Mononuclear cell (primary cell): ENCODE data around the gene MAP1B. TPM values are rescaled to one million over a fixed set of nuclear protein-coding genes. Genes with fewer than 3 reads are reported as not detected.

Source experiments
- H3K27me3 ChIP-seq: 2 replicates; pipeline ENCODE4 v1.6.0; 2011; ENCODE audit warnings: low read length, control low read depth; ENCODE audit not compliant: insufficient read depth
- H3K4me1 ChIP-seq: 2 replicates; pipeline ENCODE4 v1.5.1; 2011; ENCODE audit warnings: mild to moderate bottlenecking, low read length, control low read depth; ENCODE audit not compliant: insufficient read depth
- H3K4me3 ChIP-seq: 2 replicates; pipeline ENCODE4 v1.5.1; 2011; ENCODE audit warnings: mild to moderate bottlenecking, low read length, moderate library complexity
- H3K9me3 ChIP-seq: 2 replicates; pipeline ENCODE4 v1.5.1; 2011; ENCODE audit warnings: low read depth, mild to moderate bottlenecking, control low read depth, low read length
- total RNA-seq: library from RNA; depleted of rRNA; stranded (reverse); fragments of >200 nt; gene quantifications from one replicate; pipeline ENCODE4 v1.2.3, GENCODE V29; 2012

The MAP1B gene
- total RNA-seq, 1 donor = 0.10 TPM

DNA sequence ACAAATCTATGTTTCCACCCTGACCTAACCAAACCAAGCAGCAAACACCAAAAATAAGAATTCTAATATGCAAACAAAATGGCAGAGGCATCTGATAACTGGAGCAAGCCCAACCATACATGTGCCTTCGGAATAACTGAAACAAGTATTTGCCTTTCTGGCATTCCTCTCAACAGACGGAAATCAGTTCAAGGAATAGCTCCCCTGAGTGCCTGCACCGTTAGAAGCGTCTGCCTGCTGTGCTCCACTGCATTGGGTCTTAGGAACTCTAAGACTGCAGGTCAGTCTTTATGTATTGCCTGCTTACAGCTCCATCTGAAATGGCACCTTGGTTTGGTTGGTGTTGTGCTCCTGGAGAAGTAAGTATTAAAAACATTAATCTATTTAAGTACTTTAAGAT is 114.3 kb downstream of the MAP1B start:
- Histone ChIP-seq H3K4me3 (no peak overlapping the region), H3K9me3 (no peaks in the 10 kb centered on the region), H3K4me1 (no peaks in the 10 kb centered on the region), H3K27me3 (no peaks in the 10 kb centered on the region)

DNA sequence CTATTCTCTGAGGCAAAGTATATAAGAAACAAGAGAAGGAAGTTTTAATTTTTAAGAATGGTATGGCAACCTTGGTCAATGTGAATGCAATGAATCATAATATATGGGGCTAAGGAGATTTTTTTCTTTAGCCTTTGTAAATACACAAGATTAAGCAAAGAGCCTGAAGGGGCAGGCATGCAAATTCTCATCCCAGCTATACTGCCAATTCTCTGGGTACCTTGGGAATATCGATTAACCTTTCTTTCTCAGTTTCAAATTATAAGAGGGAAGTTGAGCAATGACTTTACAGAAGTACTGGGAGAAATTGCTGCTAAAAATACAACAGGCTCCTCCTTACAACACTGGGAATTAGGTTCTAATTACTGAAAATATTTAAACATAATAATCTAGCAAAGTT is 115.2 kb downstream of the MAP1B start:
- no peaks in the 10 kb centered on the region for H3K27me3 ChIP-seq
- no peaks in the 10 kb centered on the region for H3K9me3 ChIP-seq
- H3K4me1 ChIP-seq = no peaks in the 10 kb centered on the region
- H3K4me3 ChIP-seq = no peak overlapping the region

DNA sequence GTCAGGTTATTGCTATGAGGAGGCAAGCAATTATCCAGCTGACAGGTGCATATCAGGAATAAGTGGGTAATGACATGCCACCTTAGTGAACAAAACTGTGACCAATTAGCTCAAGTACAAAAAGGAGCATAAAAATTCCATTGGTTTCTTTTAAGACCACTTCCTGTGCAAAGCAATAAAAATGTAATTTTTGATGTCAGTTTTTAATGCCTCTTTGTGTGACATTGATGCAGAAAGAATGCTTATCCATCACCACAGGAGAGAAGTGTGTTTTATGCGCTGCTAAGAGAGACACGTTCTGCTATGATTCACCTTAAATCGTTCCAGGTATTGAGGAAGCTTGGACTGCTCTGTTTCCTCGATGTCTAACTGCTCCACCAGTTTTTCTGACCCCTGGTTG is 116.1 kb downstream of the MAP1B start:
- Histone ChIP-seq H3K4me3 (no peak overlapping the region), H3K4me1 (no peaks in the 10 kb centered on the region), H3K9me3 (no peaks in the 10 kb centered on the region), H3K27me3 (no peaks in the 10 kb centered on the region)

DNA sequence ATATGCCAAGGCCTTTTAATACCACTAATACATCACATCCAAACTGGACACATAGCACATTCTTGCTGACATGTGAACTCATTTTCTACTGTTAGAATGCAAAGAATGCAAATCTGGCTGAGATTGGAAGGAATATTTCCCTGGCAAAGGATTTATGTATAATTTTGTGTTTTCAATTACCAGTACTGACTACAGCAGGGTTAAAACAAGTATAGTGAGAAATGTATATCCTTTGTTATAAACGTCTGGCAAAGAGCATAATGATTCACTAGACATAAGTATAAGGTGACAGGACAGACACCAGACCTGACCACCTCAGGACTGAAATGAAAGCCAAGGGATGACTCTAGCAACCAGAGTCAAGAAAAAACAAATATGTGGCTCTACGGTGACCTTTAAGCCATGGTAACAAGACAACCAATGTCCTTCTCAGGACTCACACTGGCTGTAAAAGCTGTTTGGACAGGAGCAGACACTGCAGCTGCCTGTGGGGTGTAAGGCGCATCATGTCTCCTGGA is 117.7 kb downstream of the MAP1B start:
- Histone ChIP-seq H3K4me1 (no peaks in the 10 kb centered on the region), H3K27me3 (no peaks in the 10 kb centered on the region), H3K4me3 (no peak overlapping the region), H3K9me3 (no peaks in the 10 kb centered on the region)

DNA sequence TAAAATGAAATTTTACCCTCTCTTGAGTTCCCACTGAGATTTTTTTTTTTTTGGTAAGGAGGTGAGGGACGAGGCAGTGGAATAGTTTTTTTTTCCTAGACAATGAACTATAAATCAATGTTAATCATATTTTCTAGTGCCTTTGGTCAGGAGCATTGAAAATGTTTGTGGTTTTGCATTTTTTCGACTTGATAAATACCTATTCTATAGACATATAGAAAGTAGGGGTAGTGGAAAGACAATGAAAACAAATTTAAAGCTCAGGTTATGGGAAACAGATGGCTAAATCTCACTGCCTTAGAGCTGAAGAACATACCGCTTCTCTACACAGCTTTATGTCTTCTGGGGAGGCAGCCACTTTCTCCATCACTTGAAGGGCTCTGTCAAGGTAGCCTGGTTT is 118.5 kb downstream of the MAP1B start:
- Histone ChIP-seq H3K4me3 (no peak overlapping the region), H3K4me1 (no peaks in the 10 kb centered on the region), H3K27me3 (no peaks in the 10 kb centered on the region), H3K9me3 (no peaks in the 10 kb centered on the region)

DNA sequence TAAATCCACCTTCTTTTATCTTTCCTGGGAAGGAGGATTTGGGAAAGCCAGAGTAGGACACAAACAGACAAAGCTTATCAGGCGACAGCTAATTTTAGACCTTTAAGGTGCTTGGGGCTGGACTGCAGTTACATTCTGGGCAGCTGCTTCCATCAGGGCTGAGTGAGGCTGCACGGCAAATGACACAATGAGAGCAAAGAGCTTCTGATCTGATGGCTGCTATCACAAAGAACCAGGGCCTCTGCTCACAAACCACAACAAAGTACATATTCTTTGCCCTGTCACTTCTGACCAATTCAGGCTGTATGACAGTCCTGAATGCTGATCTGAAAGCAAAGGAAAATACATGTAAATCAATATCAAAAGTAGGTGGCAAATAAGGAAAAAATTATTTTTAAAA is 119.7 kb downstream of the MAP1B start:
- Histone ChIP-seq H3K4me3 (no peak overlapping the region), H3K4me1 (peaks cover 4% of the 10 kb centered on the region), H3K9me3 (no peaks in the 10 kb centered on the region), H3K27me3 (no peaks in the 10 kb centered on the region)

DNA sequence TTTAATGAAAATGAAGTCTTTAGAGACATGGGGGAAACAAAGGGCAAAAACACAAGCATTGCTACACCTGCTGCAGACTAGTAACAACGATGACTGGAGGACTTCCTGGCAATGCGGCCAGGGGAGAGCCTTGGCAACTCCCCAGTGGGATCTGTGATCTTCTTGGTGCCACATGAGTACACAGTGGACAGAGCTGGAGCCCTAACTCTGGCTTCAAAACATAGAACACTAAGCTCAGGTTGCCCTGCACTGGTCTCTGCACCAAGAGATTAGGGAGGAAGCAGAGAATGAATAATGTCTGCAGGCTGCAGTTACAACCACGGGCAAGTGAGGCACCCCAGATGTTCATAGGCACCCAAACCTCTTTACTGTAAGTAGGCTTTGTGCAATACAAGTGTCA is 121.7 kb downstream of the MAP1B start:
- no peak overlapping the region for H3K4me3 ChIP-seq
- H3K27me3 ChIP-seq = no peaks in the 10 kb centered on the region
- H3K9me3 ChIP-seq = no peaks in the 10 kb centered on the region
- peaks cover 19% of the 10 kb centered on the region for H3K4me1 ChIP-seq

DNA sequence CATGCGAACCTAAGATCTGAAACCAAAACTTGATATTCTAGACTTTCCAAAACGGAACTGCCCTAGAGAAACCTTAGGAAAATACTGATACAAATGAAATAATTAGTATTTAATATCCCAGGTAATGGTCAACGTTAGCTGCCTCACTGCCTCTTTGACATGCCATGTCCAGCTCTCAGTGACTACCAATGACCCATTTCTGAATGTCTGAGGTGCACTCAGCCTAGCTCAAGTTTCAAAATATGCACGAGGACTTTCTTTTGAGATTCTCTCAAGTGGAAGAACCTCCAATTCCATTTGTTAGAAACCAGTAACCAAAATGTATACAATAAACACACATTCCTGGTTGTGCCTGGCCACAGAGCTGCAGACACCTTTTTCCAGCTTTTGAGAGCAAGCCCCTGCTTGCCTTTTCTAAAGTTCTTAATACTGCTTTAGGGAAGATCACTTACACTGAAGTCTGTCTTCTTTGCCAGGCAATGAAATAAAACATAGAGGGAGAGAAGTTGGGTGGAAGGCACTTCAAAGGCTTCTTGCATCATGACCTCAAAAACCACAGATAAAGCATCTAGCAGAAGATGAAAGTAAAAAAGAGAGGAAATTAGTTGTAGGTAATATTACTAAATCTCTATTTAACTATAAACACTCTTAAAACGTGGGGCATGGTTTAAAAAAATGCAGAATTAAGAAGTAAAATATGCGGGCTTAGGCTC is 124.9 kb downstream of the MAP1B start:
- no peak overlapping the region for H3K4me3 ChIP-seq
- peaks cover 31% of the 10 kb centered on the region for H3K4me1 ChIP-seq
- H3K9me3 ChIP-seq = no peaks in the 10 kb centered on the region

DNA sequence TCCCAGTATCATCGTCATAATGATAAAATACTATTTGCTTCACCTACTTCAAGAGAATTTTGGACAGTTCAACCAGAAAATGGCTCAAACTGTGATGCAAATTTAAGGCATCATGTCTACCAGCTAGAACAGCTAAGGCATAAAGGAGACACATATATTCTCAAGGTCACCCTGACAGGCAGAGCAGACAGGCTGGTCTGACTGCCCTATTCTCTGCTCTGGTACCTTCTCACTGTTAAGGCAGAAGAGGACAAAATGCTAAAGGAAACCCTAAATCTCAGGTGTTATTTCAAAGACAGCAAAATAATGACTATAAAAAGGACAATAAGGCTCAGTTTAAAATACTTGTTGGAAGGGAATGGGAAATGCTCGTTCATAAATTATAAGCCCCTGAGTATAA is 125.6 kb downstream of the MAP1B start:
- H3K27me3 ChIP-seq = no peaks in the 10 kb centered on the region
- no peaks in the 10 kb centered on the region for H3K9me3 ChIP-seq
- no peak overlapping the region for H3K4me3 ChIP-seq
- H3K4me1 ChIP-seq = peaks cover 31% of the 10 kb centered on the region

More for the DNA sequence above, 124.9 kb downstream of the MAP1B start:
- no peaks in the 10 kb centered on the region for H3K27me3 ChIP-seq

DNA sequence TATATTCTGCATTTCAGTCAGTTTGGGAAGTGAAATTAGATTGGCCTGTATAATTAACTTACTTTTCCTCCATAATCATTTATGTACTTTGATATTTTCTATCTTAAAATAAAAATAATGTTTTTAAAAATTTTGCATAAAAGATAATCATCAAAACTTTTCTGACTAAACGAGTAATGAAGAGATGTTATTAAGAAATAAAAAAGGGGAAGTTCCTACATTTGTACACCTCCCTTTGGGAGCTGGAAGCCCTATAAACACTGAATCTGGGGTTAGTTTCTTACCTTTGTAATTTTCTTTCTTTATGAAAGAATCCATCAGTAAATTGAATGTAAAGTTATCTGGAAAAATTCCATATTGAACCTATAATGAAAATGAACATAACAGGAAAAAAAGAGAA is 126.6 kb downstream of the MAP1B start:
- Histone ChIP-seq H3K4me3 (no peak overlapping the region), H3K4me1 (peaks cover 31% of the 10 kb centered on the region), H3K27me3 (no peaks in the 10 kb centered on the region), H3K9me3 (no peaks in the 10 kb centered on the region)

DNA sequence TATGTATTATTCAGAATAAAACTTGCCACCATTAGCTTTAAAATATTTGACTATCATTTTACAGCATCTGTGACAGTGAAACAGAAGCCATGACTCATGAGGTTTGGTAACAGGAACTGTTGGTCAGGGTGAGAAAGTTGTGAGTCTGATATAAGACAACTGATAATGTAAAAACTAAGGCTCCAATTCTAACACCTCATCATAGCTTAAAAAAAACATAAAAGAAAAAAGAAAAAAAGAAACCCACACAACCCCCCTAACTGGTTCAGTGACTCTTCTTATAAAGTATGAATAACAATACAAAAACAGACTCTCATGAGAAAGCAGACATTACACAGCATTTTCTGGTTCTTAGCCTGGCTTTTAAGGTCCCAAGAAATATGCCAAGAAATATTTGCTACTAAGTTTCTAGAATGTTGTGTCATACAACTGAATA is 127.0 kb downstream of the MAP1B start:
- no peaks in the 10 kb centered on the region for H3K9me3 ChIP-seq
- H3K27me3 ChIP-seq = no peaks in the 10 kb centered on the region
- H3K4me1 ChIP-seq = peaks cover 31% of the 10 kb centered on the region
- no peak overlapping the region for H3K4me3 ChIP-seq

DNA sequence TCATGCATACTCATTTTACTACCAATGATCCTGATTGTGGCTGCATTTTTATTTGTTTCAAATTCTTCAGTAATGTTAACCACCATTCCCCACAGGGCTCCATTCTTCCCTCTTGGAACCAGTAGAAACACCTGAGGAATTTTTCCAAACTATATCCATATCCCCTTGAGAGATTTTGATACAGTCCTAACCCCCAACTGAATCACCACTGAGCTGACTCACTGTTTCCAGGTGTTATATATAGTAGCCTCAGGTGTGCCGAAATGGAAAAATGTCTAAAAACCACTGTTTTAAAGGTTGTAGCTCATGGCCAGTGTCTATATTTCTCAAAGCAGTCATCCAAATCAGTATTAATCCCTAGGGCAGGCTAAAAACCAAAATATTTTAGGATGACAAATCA is 127.6 kb downstream of the MAP1B start:
- no peak overlapping the region for H3K4me3 ChIP-seq
- H3K4me1 ChIP-seq = peaks cover 31% of the 10 kb centered on the region
- H3K27me3 ChIP-seq = no peaks in the 10 kb centered on the region
- no peaks in the 10 kb centered on the region for H3K9me3 ChIP-seq

DNA sequence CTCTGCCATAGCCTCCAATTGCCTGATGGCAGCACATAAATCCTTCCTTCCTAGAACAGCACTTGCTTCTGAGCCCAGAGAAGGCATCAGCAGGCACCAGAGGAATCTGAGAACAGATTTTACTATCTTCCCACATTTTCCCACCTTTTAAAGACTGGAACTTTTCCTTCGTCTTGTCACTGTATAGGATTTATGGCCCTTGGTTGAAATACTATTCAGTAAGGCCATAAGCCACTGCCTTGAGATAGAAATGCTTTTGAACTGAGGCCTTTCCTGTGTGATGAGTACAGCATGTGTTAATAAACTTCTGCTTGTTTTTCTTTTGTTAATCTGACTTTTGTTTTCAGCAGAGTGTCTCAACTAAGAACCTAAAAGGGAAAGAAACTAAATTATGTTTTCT is 128.4 kb downstream of the MAP1B start:
- Histone ChIP-seq H3K27me3 (no peaks in the 10 kb centered on the region), H3K9me3 (no peaks in the 10 kb centered on the region), H3K4me1 (peaks cover 31% of the 10 kb centered on the region), H3K4me3 (no peak overlapping the region)

DNA sequence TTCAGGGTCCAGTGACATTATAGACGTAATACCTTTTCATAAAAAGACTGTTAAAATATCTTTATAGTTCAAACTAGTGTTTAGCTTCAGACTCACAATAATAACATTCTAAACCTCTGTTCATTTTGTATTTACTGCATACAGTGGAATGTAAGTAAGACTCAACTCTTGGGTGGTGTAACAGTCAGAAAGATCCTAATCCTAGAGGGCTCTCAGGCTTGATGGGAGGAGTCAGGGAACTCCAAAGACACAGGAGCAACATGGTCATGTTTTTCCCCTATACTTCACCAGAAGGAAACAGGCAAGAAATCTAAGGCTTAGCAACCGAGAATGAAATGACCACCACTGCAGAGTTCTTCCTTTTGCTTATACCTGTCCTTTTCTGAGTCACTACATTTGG is 130.1 kb downstream of the MAP1B start:
- Histone ChIP-seq H3K27me3 (no peaks in the 10 kb centered on the region), H3K4me1 (peaks cover 22% of the 10 kb centered on the region), H3K4me3 (no peak overlapping the region), H3K9me3 (no peaks in the 10 kb centered on the region)

DNA sequence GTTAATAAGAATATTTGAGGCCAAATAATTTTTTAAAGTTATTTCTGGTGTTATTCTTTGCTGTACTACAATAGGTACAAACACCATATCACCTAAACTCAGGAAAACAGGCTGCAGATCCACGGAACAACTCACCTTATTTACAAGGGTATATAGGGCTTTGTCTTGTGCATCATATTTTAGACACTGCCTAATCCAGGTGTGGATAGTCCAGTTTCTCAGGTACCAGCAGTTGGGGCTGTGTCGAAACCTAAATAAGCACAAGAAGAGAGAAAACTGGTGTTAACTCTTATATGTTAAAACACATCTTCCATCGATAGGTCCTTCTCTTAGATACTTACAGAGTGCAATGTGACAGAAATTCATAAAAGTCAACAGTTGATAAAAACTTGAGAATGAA is 130.6 kb downstream of the MAP1B start:
- H3K27me3 ChIP-seq = no peaks in the 10 kb centered on the region
- H3K9me3 ChIP-seq = no peaks in the 10 kb centered on the region
- peaks cover 17% of the 10 kb centered on the region for H3K4me1 ChIP-seq
- no peak overlapping the region for H3K4me3 ChIP-seq

DNA sequence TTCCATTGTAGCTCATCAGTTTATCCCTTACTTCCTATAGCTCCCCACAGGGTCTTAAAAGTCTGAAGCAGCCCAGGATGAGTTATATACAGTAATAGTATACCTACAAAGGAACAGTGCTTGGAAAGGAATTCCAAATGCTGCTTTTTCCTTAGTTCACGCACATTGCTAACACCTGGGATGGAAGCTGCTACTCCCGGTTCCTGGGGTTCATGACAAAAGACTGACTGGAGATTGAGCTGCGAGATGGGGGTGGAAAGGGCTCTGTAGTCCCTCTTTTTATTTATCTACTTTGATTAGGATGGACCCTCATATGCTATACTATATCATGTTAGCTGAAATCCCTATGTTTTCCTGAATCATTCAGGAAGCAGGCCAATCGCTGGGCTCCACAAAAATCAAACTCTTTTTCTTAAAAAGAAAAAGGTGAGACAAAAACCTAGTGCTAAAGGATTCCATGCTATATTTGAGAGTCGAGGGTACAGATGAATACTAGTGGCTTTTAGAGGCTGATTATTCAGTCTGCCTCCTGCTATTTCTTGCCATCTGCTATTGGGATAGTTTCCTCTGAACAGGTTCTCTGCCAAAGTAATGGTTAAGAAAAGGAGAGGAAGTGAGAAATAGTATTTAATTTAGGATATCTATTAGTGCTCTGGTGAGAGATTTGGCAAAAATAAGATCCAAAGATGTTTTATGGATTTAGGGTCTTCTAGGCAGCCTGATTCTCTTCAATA is 131.6 kb downstream of the MAP1B start:
- H3K27me3 ChIP-seq = no peaks in the 10 kb centered on the region
- no peak overlapping the region for H3K4me3 ChIP-seq
- H3K4me1 ChIP-seq = peaks cover 12% of the 10 kb centered on the region
- no peaks in the 10 kb centered on the region for H3K9me3 ChIP-seq
